GM12878 (cell line): ENCODE results near the gene DNAH11. TPM values are rescaled to one million over a fixed set of nuclear protein-coding genes. Genes with fewer than 3 reads are reported as not detected.
"Not testable (repeated sequence)": the region's sequence is repeated elsewhere in the genome, so short reads cannot be mapped to it uniquely, and the experiment has no call there.

ENCODE experiments used
- ATAC-seq: fragments of 200-7000 bp; cut with Tn5 transposase; 3 replicates; pipeline ENCODE4 v1.9.1; 2020; ENCODE audit warnings: mild to moderate bottlenecking, moderate library complexity
- BruUV-seq: library from RNA; stranded (reverse); fragments of 400-500 nt; replicated peaks from 2 replicates; lab custom pipeline; 2021; lab: Mats Ljungman, UMichigan
- CTCF ChIA-PET: fragments of 300-600 bp; sonication (Branson Sonifier 250); formaldehyde crosslinking; extraction: SDS; loops from one replicate; lab custom pipeline; 2021; ENCODE audit warnings: inconsistent platforms; lab: Yijun Ruan, JAX
- POLR2A ChIA-PET: fragments of 350-600 bp; formaldehyde crosslinking; extraction: SDS; loops from one replicate; lab custom pipeline; 2021; ENCODE audit warnings: inconsistent platforms; lab: Charles Lee
- RAD21 ChIA-PET: fragments of 300-600 bp; sonication (Branson Sonifier 250); formaldehyde crosslinking; loops from one replicate; lab custom pipeline; 2023; ENCODE audit warnings: antibody characterized with exemption; ENCODE audit not compliant: unreplicated experiment; lab: Charles Lee
- SMC1A ChIA-PET: fragments of 300-600 bp; sonication (Branson Sonifier 250); formaldehyde crosslinking; loops from one replicate; lab custom pipeline; 2023; ENCODE audit not compliant: unreplicated experiment, uncharacterized antibody; lab: Charles Lee
- DNase-seq: peaks from one replicate; pipeline ENCODE4 v3.0.0-alpha.2; 2011; ENCODE audit warnings: low read depth, low spot score
- FAIRE-seq: peaks from 3 replicates; lab custom pipeline; 2011; peaks lifted over from hg19 to GRCh38; lab: Jason Lieb, UNC
- H2AFZ ChIP-seq: 2 replicates; pipeline ENCODE4 v1.6.0; 2011; ENCODE audit warnings: low read depth, low read length, control low read depth; ENCODE audit not compliant: control insufficient read depth
- H3K27ac ChIP-seq: 2 replicates; pipeline ENCODE4 v1.5.1; 2011; ENCODE audit warnings: control low read depth; ENCODE audit not compliant: control insufficient read depth, insufficient read depth
- H3K27me3 ChIP-seq, 2 experiments: replicated peaks in 1 of 2; 2 replicates each; pipeline versions ENCODE4 v1.6.0 to v1.6.1; 2011; ENCODE audit warnings: low read length in 1 of 2; ENCODE audit not compliant: control insufficient read depth in 2 of 2, insufficient read depth in 2 of 2
- H3K36me3 ChIP-seq, 2 experiments: 2 replicates each; pipeline ENCODE4 v1.5.1; 2011; ENCODE audit warnings: low read length in 1 of 2; ENCODE audit not compliant: control insufficient read depth in 2 of 2, insufficient read depth in 2 of 2
- H3K4me1 ChIP-seq: 2 replicates; pipeline ENCODE4 v1.6.1; 2011; ENCODE audit warnings: mild to moderate bottlenecking, low read length, moderate library complexity, mixed read lengths; ENCODE audit not compliant: control insufficient read depth, insufficient read depth
- H3K4me2 ChIP-seq: 2 replicates; pipeline ENCODE4 v1.6.0; 2011; ENCODE audit warnings: control low read depth; ENCODE audit not compliant: control insufficient read depth, insufficient read depth
- H3K4me3 ChIP-seq: fragments of 200-600 bp; sonication (generic); 2 replicates; pipeline ENCODE4 v1.5.1; 2016
- H3K79me2 ChIP-seq: 2 replicates; pipeline ENCODE4 v1.6.0; 2011; ENCODE audit warnings: low read length; ENCODE audit not compliant: control insufficient read depth, insufficient read depth
- H3K9ac ChIP-seq: 2 replicates; pipeline ENCODE4 v1.8.0; 2011; ENCODE audit warnings: low read length, control low read depth, mixed read lengths; ENCODE audit not compliant: control insufficient read depth, insufficient read depth
- H3K9me3 ChIP-seq: replicated peaks from 3 replicates; pipeline ENCODE4 v1.5.1; 2011; ENCODE audit warnings: mild to moderate bottlenecking, low read length; ENCODE audit not compliant: control insufficient read depth, insufficient read depth
- H4K20me1 ChIP-seq: 2 replicates; pipeline ENCODE4 v1.6.0; 2011; ENCODE audit not compliant: control insufficient read depth, insufficient read depth
- SMAD1 ChIP-seq: fragments of 450-650 bp; IDR thresholded peaks from 2 replicates; pipeline ENCODE4 v1.6.1; 2018; ENCODE audit warnings: mild to moderate bottlenecking, low read depth; ENCODE audit not compliant: partially characterized antibody
- WGBS: methylation state at CpG from one replicate; pipeline ENCODE4 v1.1.6; 2016; ENCODE audit warnings: low lambda C conversion rate; ENCODE audit not compliant: insufficient replicate concordance, insufficient coverage; ENCODE audit errors: missing lambda C conversion rate; 5-methylcytosine and 5-hydroxymethylcytosine counted together
- in situ Hi-C: fragments of 300-500 bp; cut with MboI; formaldehyde crosslinking; loops from 9 replicates; pipeline ENCODE4 v1.14.3; 2018; ENCODE audit warnings: mixed read lengths
- intact Hi-C: fragments of 100-400 bp; cut with micrococcal nuclease; formaldehyde crosslinking; loops from one replicate; pipeline ENCODE4 v1.14.2; 2022; ENCODE audit not compliant: unreplicated experiment
- polyA plus RNA-seq, 11 experiments: library from polyadenylated mRNA; depleted of rRNA in 4 of 11; unstranded in 6 of 11; stranded (reverse) in 5 of 11; fragments of >200 nt; fragmentation: Nextera tagmentation in 4 of 11; fragmentation: Illumina TruSeq in 1 of 11; extraction: Ambion mirVana in 4 of 11; extraction: Trizol in 1 of 11; gene quantifications; 1 replicate in 1 of 11; 2 replicates in 10 of 11; pipeline versions ENCODE4 v1.2.1 to v1.2.3, GENCODE V29; 2011 to 2016; ENCODE audit warnings: inconsistent platforms in 2 of 11, missing spikeins in 2 of 11, low read depth in 1 of 11
- total RNA-seq, 4 experiments: library from RNA; depleted of rRNA in 3 of 4; stranded (reverse); fragments of >200 nt in 3 of 4; fragmentation: Illumina TruSeq in 1 of 4; extraction: Trizol in 1 of 4; gene quantifications; 2 replicates each; pipeline versions ENCODE4 v1.2.1 to v1.2.3, GENCODE V29; 2013 to 2021
- TF ChIP-seq, protein P1 (sequence below), 3 experiments: IDR thresholded peaks in 2 of 3; conservative IDR thresholded peaks in 1 of 3; 2 replicates each; pipeline ENCODE4 v1.5.1; 2011; ENCODE audit warnings: low read depth in 3 of 3, low read length in 3 of 3, mild to moderate bottlenecking in 3 of 3, control low read depth in 2 of 3, moderate library complexity in 2 of 3, inconsistent platforms in 1 of 3, mixed read lengths in 1 of 3; ENCODE audit not compliant: control insufficient read depth in 2 of 3, insufficient read depth in 1 of 3; ENCODE audit errors: extremely low read depth in 1 of 3
- TF ChIP-seq, protein P2 (sequence below): IDR thresholded peaks from 2 replicates; pipeline ENCODE4 v1.6.1; 2011; ENCODE audit warnings: borderline replicate concordance, low read depth, mild to moderate bottlenecking, moderate library complexity, low read length; ENCODE audit not compliant: insufficient read depth, poor library complexity, severe bottlenecking

DNAH11 gene
- total and polyA plus RNA-seq, 10 of the 15 experiments (the other 5 are each of a cell fraction or from before 2014, with no cell fraction given), result 0.03 to 0.56 (median 0.10) TPM

DNA sequence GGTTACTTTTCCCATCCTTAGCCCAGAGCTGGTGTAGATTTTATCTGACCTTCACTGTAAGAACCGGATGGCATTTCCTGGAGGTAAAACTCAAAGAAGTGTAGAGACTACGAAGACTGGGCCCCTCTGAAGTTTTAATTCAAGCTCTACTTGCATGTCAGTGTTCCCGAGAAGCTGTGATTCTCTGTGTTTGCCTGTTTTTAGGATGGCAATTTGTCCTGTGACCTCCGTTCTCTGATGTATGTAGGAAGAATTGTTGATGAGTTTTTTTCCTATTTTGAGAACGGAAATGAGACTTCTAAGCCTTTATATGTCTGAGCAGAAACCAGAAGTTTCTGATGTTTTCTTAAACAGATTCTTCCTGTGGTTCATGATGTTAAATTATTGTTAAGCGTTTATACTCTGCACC lies 308.7 kb downstream of the DNAH11 start (continued):
- TF ChIP-seq, protein P1, sequence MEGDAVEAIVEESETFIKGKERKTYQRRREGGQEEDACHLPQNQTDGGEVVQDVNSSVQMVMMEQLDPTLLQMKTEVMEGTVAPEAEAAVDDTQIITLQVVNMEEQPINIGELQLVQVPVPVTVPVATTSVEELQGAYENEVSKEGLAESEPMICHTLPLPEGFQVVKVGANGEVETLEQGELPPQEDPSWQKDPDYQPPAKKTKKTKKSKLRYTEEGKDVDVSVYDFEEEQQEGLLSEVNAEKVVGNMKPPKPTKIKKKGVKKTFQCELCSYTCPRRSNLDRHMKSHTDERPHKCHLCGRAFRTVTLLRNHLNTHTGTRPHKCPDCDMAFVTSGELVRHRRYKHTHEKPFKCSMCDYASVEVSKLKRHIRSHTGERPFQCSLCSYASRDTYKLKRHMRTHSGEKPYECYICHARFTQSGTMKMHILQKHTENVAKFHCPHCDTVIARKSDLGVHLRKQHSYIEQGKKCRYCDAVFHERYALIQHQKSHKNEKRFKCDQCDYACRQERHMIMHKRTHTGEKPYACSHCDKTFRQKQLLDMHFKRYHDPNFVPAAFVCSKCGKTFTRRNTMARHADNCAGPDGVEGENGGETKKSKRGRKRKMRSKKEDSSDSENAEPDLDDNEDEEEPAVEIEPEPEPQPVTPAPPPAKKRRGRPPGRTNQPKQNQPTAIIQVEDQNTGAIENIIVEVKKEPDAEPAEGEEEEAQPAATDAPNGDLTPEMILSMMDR (IDR thresholded peaks at IDR 0.05 in 2 of 3, conservative IDR thresholded peaks at IDR 0.05 in 1 of 3; ENCODE audit: control insufficient read depth in 2 of 3, extremely low read depth in 1 of 3, insufficient read depth in 1 of 3, low read depth in 3 of 3, low read length in 3 of 3), result no peak
- TF ChIP-seq SMAD1, result no peak
- TF ChIP-seq, protein P2, sequence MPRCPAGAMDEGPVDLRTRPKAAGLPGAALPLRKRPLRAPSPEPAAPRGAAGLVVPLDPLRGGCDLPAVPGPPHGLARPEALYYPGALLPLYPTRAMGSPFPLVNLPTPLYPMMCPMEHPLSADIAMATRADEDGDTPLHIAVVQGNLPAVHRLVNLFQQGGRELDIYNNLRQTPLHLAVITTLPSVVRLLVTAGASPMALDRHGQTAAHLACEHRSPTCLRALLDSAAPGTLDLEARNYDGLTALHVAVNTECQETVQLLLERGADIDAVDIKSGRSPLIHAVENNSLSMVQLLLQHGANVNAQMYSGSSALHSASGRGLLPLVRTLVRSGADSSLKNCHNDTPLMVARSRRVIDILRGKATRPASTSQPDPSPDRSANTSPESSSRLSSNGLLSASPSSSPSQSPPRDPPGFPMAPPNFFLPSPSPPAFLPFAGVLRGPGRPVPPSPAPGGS, result no peak

DNA sequence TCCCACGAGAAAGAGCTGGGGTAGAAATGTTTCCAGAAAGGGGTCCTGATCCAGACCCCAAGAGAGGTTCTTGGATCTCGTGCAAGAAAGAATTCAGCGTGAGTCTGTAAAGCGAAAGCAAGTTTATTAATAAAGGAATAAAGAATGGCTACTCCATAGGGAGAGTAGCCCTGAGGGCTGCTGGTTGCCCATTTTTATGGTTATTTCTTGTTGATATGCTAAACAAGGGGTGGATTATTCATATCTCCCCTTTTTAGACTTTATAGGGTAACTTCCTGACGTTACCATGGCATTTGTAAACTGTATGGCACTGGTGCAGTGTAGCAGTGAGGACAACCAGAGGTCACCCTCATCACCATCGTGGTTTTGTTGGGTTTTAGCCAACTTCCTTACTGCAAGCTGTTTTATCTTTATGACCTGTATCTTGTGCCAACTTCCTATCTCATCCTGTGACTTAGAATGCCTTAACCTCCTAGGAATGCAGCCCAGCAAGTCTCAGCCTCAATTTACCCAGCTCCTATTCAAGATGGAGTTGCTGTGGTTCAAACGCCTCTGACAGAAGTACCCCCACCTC lies 322.9 kb downstream of the DNAH11 start:
- H4K20me1 ChIP-seq, H3K9me3 ChIP-seq, intact Hi-C loops, H3K9ac ChIP-seq, H3K27me3 ChIP-seq, H3K4me2 ChIP-seq, POLR2A ChIA-PET, RAD21 ChIA-PET, H3K4me3 ChIP-seq, H3K79me2 ChIP-seq, BruUV-seq, H2AFZ ChIP-seq, ATAC-seq, H3K36me3 ChIP-seq, in situ Hi-C loops, DNase-seq, H3K27ac ChIP-seq, H3K4me1 ChIP-seq, FAIRE-seq: not testable (repeated sequence)
- SMC1A ChIA-PET, result interaction anchor here (0.6 to 0.7 kb wide), 2 partner anchors 45 to 948 kb away, joined by 3 read pairs; no protein-coding TSS in a partner anchor
- 42% methylated on average over 6 of the region's 7 CpGs for WGBS
- CTCF ChIA-PET, result interaction anchor here (1.8 kb wide), 1 partner anchor 17 kb away, joined by 4 read pairs; no protein-coding TSS in a partner anchor
